ENCODE data around the gene AMH.
"Not testable (repeated sequence)": the region's sequence is repeated elsewhere in the genome, so short reads cannot be mapped to it uniquely, and the experiment has no call there.

DNA sequence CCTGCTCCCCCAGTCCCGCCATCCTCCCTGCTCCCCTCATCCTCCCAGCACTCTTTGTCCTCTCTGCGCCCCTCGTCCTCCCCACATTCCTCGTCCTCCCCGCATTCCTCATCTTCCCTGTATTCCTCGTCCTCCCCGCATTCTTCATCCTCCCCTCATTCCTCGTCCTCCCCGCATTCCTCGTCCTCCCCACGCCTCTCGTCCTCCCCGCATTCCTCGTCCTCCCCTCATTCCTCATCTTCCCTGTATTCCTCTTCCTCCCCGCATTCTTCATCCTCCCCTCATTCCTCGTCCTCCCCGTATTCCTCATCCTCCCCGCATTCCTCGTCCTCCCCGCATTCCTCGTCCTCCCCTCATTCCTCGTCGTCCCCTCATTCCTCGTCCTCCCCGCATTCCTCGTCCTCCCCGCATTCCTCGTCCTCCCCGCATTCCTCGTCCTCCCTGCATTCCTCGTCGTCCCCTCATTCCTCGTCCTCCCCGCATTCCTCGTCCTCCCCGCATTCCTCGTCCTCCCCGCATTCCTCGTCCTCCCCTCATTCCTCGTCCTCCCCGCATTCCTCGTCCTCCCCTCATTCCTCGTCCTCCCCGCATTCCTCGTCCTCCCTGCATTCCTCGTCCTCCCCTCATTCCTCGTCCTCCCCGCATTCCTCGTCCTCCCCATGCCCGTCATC is 48.4 kb upstream of the AMH start:
- TF ChIP-seq ZNF274 (CRISPR knock-in tag; IDR thresholded peaks at IDR 0.05); NR3C1 (CRISPR knock-in tag; IDR thresholded peaks at IDR 0.05); KDM4B (CRISPR knock-in tag; IDR thresholded peaks at IDR 0.05); SRF (IDR thresholded peaks at IDR 0.05; ENCODE audit: low read depth, low read length); ZBTB14 (CRISPR knock-in tag; IDR thresholded peaks at IDR 0.05): not testable (repeated sequence)

Measured in HepG2 (cell line).